OCI-LY3 (cell line): ENCODE results near the gene ZNF546.

ENCODE experiments used
- H2AFZ ChIP-seq: fragments of 200-600, 300-600 bp; shearing (Covaris generic); 2 replicates; pipeline ENCODE4 v1.6.0; 2014; ENCODE audit warnings: antibody characterized with exemption, low read depth, low read length
- H3K27ac ChIP-seq: fragments of 200-600, 300-600 bp; sonication (generic); 2 replicates; pipeline ENCODE4 v1.5.1; 2014; ENCODE audit warnings: mild to moderate bottlenecking, low read length, moderate library complexity, mixed read lengths
- H3K27me3 ChIP-seq: fragments of 200-600, 300-600 bp; sonication (generic); 2 replicates; pipeline ENCODE4 v1.6.1; 2014; ENCODE audit warnings: low read depth, low read length, mixed read lengths
- H3K36me3 ChIP-seq: fragments of 200-600, 300-600 bp; sonication (generic); replicated peaks from 2 replicates; pipeline ENCODE3; 2014; ENCODE audit warnings: low read depth, low read length, mixed read lengths
- H3K4me1 ChIP-seq: fragments of 300-600, 200-600 bp; sonication (generic); 2 replicates; pipeline ENCODE4 v1.6.1; 2014; ENCODE audit warnings: low read length, mixed read lengths
- H3K4me2 ChIP-seq: fragments of 200-600, 300-600 bp; sonication (generic); 2 replicates; pipeline ENCODE4 v1.6.1; 2014; ENCODE audit warnings: low read length, mixed read lengths
- H3K4me3 ChIP-seq: fragments of 300-600, 200-600 bp; sonication (generic); 2 replicates; pipeline ENCODE4 v1.5.1; 2014; ENCODE audit warnings: antibody characterized with exemption, mild to moderate bottlenecking, low read length, moderate library complexity
- H3K79me2 ChIP-seq: fragments of 300-600, 200-600 bp; shearing (Covaris generic); 2 replicates; pipeline ENCODE4 v1.6.1; 2014; ENCODE audit warnings: mild to moderate bottlenecking, low read length, mixed read lengths
- H3K9ac ChIP-seq: fragments of 300-600, 200-600 bp; shearing (Covaris generic); 2 replicates; pipeline ENCODE4 v1.6.0; 2014; ENCODE audit warnings: mild to moderate bottlenecking, low read length, moderate library complexity
- H3K9me3 ChIP-seq: fragments of 200-600, 300-600 bp; shearing (Covaris generic); 2 replicates; pipeline ENCODE4 v1.6.1; 2014; ENCODE audit warnings: low read length, mixed read lengths; ENCODE audit not compliant: insufficient read depth
- H4K20me1 ChIP-seq: fragments of 200-600, 300-600 bp; sonication (generic); 2 replicates; pipeline ENCODE4 v1.6.1; 2016; ENCODE audit warnings: low read length, mixed read lengths; ENCODE audit not compliant: insufficient read depth
- CTCF ChIP-seq: fragments of 200-600, 300-600 bp; sonication (generic); IDR thresholded peaks from 2 replicates; pipeline ENCODE4 v1.5.1; 2014; ENCODE audit warnings: antibody characterized with exemption, low read length, low read depth
- EZH2phosphoT487 ChIP-seq: fragments of 200-600 bp; shearing (Covaris generic); IDR thresholded peaks from 2 replicates; pipeline ENCODE4 v1.6.1; 2018; ENCODE audit warnings: antibody characterized with exemption, mixed run types, low read depth

The ZNF546 gene

DNA sequence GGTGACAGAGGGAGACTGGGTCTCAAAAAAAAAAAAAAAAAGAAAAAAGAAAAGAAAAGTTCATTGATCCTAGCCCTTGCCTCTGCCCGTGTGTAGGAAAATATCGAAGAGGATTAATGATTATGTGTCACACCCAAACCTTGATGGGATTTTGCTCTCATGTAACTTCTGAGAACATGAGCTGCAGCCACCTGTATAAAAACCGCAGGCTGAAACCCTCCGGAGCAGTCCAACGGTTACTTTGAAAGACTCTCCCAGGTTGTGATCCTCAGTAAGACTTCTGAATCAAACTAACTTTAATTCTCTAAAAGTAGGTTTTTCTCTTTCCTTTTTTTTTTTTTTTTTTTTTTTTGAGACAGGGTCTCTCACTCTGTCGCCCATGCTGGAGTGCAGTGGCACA, 30.2 kb upstream of the ZNF546 start:
- peaks cover 7% of the 10 kb centered on the region for H3K79me2 ChIP-seq
- no peaks in the 10 kb centered on the region for H3K36me3 ChIP-seq
- peaks cover 21% of the 10 kb centered on the region for H3K4me1 ChIP-seq

GRCh38 chr19:39967561-39967960, 29.3 kb upstream of the ZNF546 start:
- Histone ChIP-seq H4K20me1 (no peaks in the 10 kb centered on the region), H3K9me3 (no peaks in the 10 kb centered on the region), H3K27me3 (no peaks in the 10 kb centered on the region), H3K27ac (no peak overlapping the region), H3K4me1 (peaks cover 28% of the 10 kb centered on the region), H3K9ac (no peak overlapping the region), H3K4me3 (no peak overlapping the region), H3K36me3 (peaks cover 3% of the 10 kb centered on the region), H3K4me2 (no peak overlapping the region), H3K79me2 (peaks cover 15% of the 10 kb centered on the region), H2AFZ (no peak overlapping the region)
- TF ChIP-seq CTCF (no peak), EZH2phosphoT487 (no peak)

More for the DNA sequence above, 30.2 kb upstream of the ZNF546 start:
- no peak overlapping the region for H3K4me2 ChIP-seq
- TF ChIP-seq EZH2phosphoT487 = no peak
- TF ChIP-seq CTCF = no peak
- H2AFZ ChIP-seq = no peak overlapping the region
- no peaks in the 10 kb centered on the region for H3K27me3 ChIP-seq
- H3K9ac ChIP-seq = no peak overlapping the region
- no peaks in the 10 kb centered on the region for H3K9me3 ChIP-seq
- no peak overlapping the region for H3K4me3 ChIP-seq
- no peak overlapping the region for H3K27ac ChIP-seq
- H4K20me1 ChIP-seq = no peaks in the 10 kb centered on the region

DNA sequence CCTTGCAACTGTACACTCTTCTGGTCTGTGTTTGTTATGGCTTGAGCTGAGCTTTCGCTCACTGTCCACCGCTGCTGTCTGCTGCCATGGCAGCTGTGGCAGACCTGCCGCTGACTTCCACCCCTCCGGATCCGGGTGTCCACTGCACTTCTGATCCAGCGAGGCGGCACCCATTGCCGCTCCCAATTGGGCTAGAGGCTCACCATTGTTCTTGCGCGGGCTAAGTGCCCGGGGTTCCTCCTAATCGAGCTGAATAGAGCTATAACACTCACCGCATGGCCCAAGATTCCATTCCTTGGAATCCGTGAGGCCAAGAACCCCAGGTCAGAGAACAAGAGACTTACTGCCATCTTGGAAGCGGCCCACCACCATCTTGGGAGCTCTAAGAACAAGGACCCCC, 28.1 kb upstream of the ZNF546 start:
- H3K4me2 ChIP-seq = no peak overlapping the region
- no peak overlapping the region for H3K9ac ChIP-seq
- H3K4me1 ChIP-seq = peaks cover 24% of the 10 kb centered on the region
- H3K9me3 ChIP-seq = no peaks in the 10 kb centered on the region
- peaks cover 6% of the 10 kb centered on the region for H3K36me3 ChIP-seq
- no peak overlapping the region for H3K4me3 ChIP-seq
- no peaks in the 10 kb centered on the region for H4K20me1 ChIP-seq
- H2AFZ ChIP-seq = no peak overlapping the region
- peaks cover 18% of the 10 kb centered on the region for H3K79me2 ChIP-seq
- no peak overlapping the region for H3K27ac ChIP-seq
- H3K27me3 ChIP-seq = no peaks in the 10 kb centered on the region
- TF ChIP-seq CTCF (no peak), EZH2phosphoT487 (no peak)

GRCh38 chr19:39969266-39969665, 27.6 kb upstream of the ZNF546 start:
- H3K9ac ChIP-seq = no peak overlapping the region; the same call in 1 of the 2 replicates
- peak overlapping the region; percentile 90; the same call in 1 of the 2 replicates for H3K4me2 ChIP-seq
- no peak for TF ChIP-seq CTCF
- no peak for TF ChIP-seq EZH2phosphoT487
- H4K20me1 ChIP-seq = no peaks in the 10 kb centered on the region
- H2AFZ ChIP-seq = no peak overlapping the region
- no peak overlapping the region for H3K27ac ChIP-seq
- no peaks in the 10 kb centered on the region for H3K27me3 ChIP-seq
- peaks cover 20% of the 10 kb centered on the region for H3K79me2 ChIP-seq
- H3K9me3 ChIP-seq = no peaks in the 10 kb centered on the region
- peaks cover 10% of the 10 kb centered on the region for H3K36me3 ChIP-seq
- peaks cover 21% of the 10 kb centered on the region for H3K4me1 ChIP-seq
- H3K4me3 ChIP-seq = no peak overlapping the region
